ENCODE data around the gene USP34.
A peak's percentile ranks its signal among the peaks of the same experiment; 100 is the strongest.

Gene USP34

GRCh38 chr2:61144697-61145268, 326.1 kb downstream of the USP34 start:
- TF ChIP-seq CTCF (IDR thresholded peaks at IDR 0.05; ENCODE audit: low read depth, low read length) (no peak), MYC (IDR thresholded peaks at IDR 0.05; ENCODE audit: low read depth, low read length) (peak; percentile 16; the same call in 1 of the 2 replicates), POLR2A (IDR thresholded peaks at IDR 0.05; ENCODE audit: extremely low read depth, insufficient read length) (peak; percentile 64), MAX (IDR thresholded peaks at IDR 0.05; ENCODE audit: low read depth, low read length) (peak; percentile 52; the same call in 1 of the 2 replicates)
- peak overlapping the region; percentile 93 for H3K4me3 ChIP-seq (ENCODE audit: low read depth, low read length)
- peak; percentile 97 for DNase-seq (ENCODE audit: low read depth)

- TF ChIP-seq MAX (IDR thresholded peaks at IDR 0.05; ENCODE audit: low read depth, low read length) (no peak), CTCF (IDR thresholded peaks at IDR 0.05; ENCODE audit: low read depth, low read length) (no peak), POLR2A (IDR thresholded peaks at IDR 0.05; ENCODE audit: extremely low read depth, insufficient read length) (no peak), MYC (IDR thresholded peaks at IDR 0.05; ENCODE audit: low read depth, low read length) (no peak)
- DNase-seq (ENCODE audit: low read depth), result no peak
- no peak overlapping the region for H3K4me3 ChIP-seq (ENCODE audit: low read depth, low read length)
These were observed 329.7 kb downstream of the USP34 start for GRCh38 chr2:61141151-61141550.

GRCh38 chr2:61138859-61139258, 332.0 kb downstream of the USP34 start:
- H3K4me3 ChIP-seq (ENCODE audit: low read depth, low read length), result no peak overlapping the region
- TF ChIP-seq CTCF (IDR thresholded peaks at IDR 0.05; ENCODE audit: low read depth, low read length), result no peak
- TF ChIP-seq MAX (IDR thresholded peaks at IDR 0.05; ENCODE audit: low read depth, low read length), result no peak
- TF ChIP-seq MYC (IDR thresholded peaks at IDR 0.05; ENCODE audit: low read depth, low read length), result no peak
- no peak for TF ChIP-seq POLR2A (IDR thresholded peaks at IDR 0.05; ENCODE audit: extremely low read depth, insufficient read length)
- no peak for DNase-seq (ENCODE audit: low read depth)

All from NB4 (cell line).